Transverse colon (tissue), 4 donors: Measurements from ENCODE around the gene MEN1.

Source experiments
- CTCF ChIP-seq, 5 experiments: fragments of 200-600 bp in 3 of 5; fragments of 450-650 bp in 2 of 5; sonication (generic) in 3 of 5; IDR thresholded peaks; 1 replicate in 2 of 5; 2 replicates in 3 of 5; pipeline ENCODE4 v1.5.1; 2016 to 2017; ENCODE audit warnings: antibody characterized with exemption in 5 of 5, inconsistent platforms in 3 of 5, mild to moderate bottlenecking in 2 of 5, moderate library complexity in 1 of 5
- EP300 ChIP-seq: sonication (generic); formaldehyde crosslinking; IDR thresholded peaks from one replicate; pipeline ENCODE4 v1.6.1; 2017; ENCODE audit warnings: antibody characterized with exemption, low read depth
- POLR2A ChIP-seq: fragments of 450-650 bp; IDR thresholded peaks from one replicate; pipeline ENCODE4 v1.6.1; 2016; ENCODE audit warnings: antibody characterized with exemption, mild to moderate bottlenecking, moderate library complexity
- POLR2AphosphoS5 ChIP-seq, 3 donors: sonication (generic); formaldehyde crosslinking; IDR thresholded peaks; one replicate each; pipeline ENCODE4 v1.6.1; 2016; ENCODE audit warnings: antibody characterized with exemption in 3 of 3

- TF ChIP-seq CTCF (IDR thresholded peaks at IDR 0.05), result no peak
- TF ChIP-seq POLR2AphosphoS5 (IDR thresholded peaks at IDR 0.05), result peak in 2 of 3 donors; percentile 48 to 64
- peak; percentile 28 for TF ChIP-seq POLR2A
- TF ChIP-seq EP300, result peak; percentile 20
Measured at GRCh38 chr11:64842851-64843685, 32.7 kb upstream of the MEN1 start.
